ENCODE results near the gene NFIA.

Gene NFIA

GRCh38 chr1:61327436-61327835 lies 245.1 kb downstream of the NFIA start:
- Histone ChIP-seq H3K4me3 (ENCODE audit: insufficient read depth, low read depth, low read length) (no peak overlapping the region), H3K36me3 (ENCODE audit: control insufficient read depth, insufficient read depth, low read length) (no peaks in the 10 kb centered on the region), H3K27ac (ENCODE audit: insufficient read depth, low read depth, low read length, poor library complexity, severe bottlenecking) (no peak overlapping the region), H3K9me3 (ENCODE audit: control insufficient read depth, low read length) (no peaks in the 10 kb centered on the region), H3K27me3 (ENCODE audit: control insufficient read depth, insufficient read depth, low read length, poor library complexity, severe bottlenecking) (no peaks in the 10 kb centered on the region), H3K4me1 (ENCODE audit: control insufficient read depth, insufficient read depth, low read length) (no peaks in the 10 kb centered on the region)
- WGBS, 2 experiments: 92 to 100% methylated on average over 3 to 4 of the region's 5 CpGs

- WGBS, 2 experiments: 97% methylated on average over 4 of the region's 4 CpGs
- Histone ChIP-seq H3K27me3 (ENCODE audit: control insufficient read depth, insufficient read depth, low read length, poor library complexity, severe bottlenecking) (no peaks in the 10 kb centered on the region), H3K27ac (ENCODE audit: insufficient read depth, low read depth, low read length, poor library complexity, severe bottlenecking) (no peak overlapping the region), H3K4me1 (ENCODE audit: control insufficient read depth, insufficient read depth, low read length) (no peaks in the 10 kb centered on the region), H3K9me3 (ENCODE audit: control insufficient read depth, low read length) (no peaks in the 10 kb centered on the region), H3K4me3 (ENCODE audit: insufficient read depth, low read depth, low read length) (no peak overlapping the region), H3K36me3 (ENCODE audit: control insufficient read depth, insufficient read depth, low read length) (no peaks in the 10 kb centered on the region)
These were observed 247.2 kb downstream of the NFIA start for GRCh38 chr1:61329556-61329955.

GRCh38 chr1:61330018-61330417 lies 247.7 kb downstream of the NFIA start:
- Histone ChIP-seq H3K36me3 (ENCODE audit: control insufficient read depth, insufficient read depth, low read length) (no peaks in the 10 kb centered on the region), H3K27me3 (ENCODE audit: control insufficient read depth, insufficient read depth, low read length, poor library complexity, severe bottlenecking) (no peaks in the 10 kb centered on the region), H3K9me3 (ENCODE audit: control insufficient read depth, low read length) (no peaks in the 10 kb centered on the region), H3K27ac (ENCODE audit: insufficient read depth, low read depth, low read length, poor library complexity, severe bottlenecking) (no peak overlapping the region), H3K4me1 (ENCODE audit: control insufficient read depth, insufficient read depth, low read length) (no peaks in the 10 kb centered on the region), H3K4me3 (ENCODE audit: insufficient read depth, low read depth, low read length) (no peak overlapping the region)
- WGBS, 2 experiments: 96 to 97% methylated on average over 4 to 5 of the region's 5 CpGs

GRCh38 chr1:61330571-61330970 lies 248.2 kb downstream of the NFIA start:
- Histone ChIP-seq H3K4me3 (ENCODE audit: insufficient read depth, low read depth, low read length) (no peak overlapping the region), H3K27ac (ENCODE audit: insufficient read depth, low read depth, low read length, poor library complexity, severe bottlenecking) (no peak overlapping the region), H3K4me1 (ENCODE audit: control insufficient read depth, insufficient read depth, low read length) (no peaks in the 10 kb centered on the region), H3K27me3 (ENCODE audit: control insufficient read depth, insufficient read depth, low read length, poor library complexity, severe bottlenecking) (no peaks in the 10 kb centered on the region), H3K36me3 (ENCODE audit: control insufficient read depth, insufficient read depth, low read length) (no peaks in the 10 kb centered on the region), H3K9me3 (ENCODE audit: control insufficient read depth, low read length) (no peaks in the 10 kb centered on the region)
- 100% methylated on average over 1 of the region's 2 CpGs for WGBS, 2 experiments

GRCh38 chr1:61332196-61332753 lies 249.9 kb downstream of the NFIA start:
- no peak overlapping the region for H3K4me3 ChIP-seq (ENCODE audit: insufficient read depth, low read depth, low read length)
- H3K4me1 ChIP-seq (ENCODE audit: control insufficient read depth, insufficient read depth, low read length): peaks cover 1% of the 10 kb centered on the region
- no peak overlapping the region for H3K27ac ChIP-seq (ENCODE audit: insufficient read depth, low read depth, low read length, poor library complexity, severe bottlenecking)
- WGBS, 2 experiments: 83 to 100% methylated on average over 1 of the region's 1 CpG
- no peaks in the 10 kb centered on the region for H3K36me3 ChIP-seq (ENCODE audit: control insufficient read depth, insufficient read depth, low read length)
- H3K27me3 ChIP-seq (ENCODE audit: control insufficient read depth, insufficient read depth, low read length, poor library complexity, severe bottlenecking): no peaks in the 10 kb centered on the region
- no peaks in the 10 kb centered on the region for H3K9me3 ChIP-seq (ENCODE audit: control insufficient read depth, low read length)

GRCh38 chr1:61332796-61333195 lies 250.4 kb downstream of the NFIA start:
- peaks cover 7% of the 10 kb centered on the region for H3K4me1 ChIP-seq (ENCODE audit: control insufficient read depth, insufficient read depth, low read length)
- H3K4me3 ChIP-seq (ENCODE audit: insufficient read depth, low read depth, low read length): no peak overlapping the region
- 100% methylated on average over 1 of the region's 1 CpG; no CpG with 5 or more reads in 1 of the 2 experiments for WGBS, 2 experiments
- no peaks in the 10 kb centered on the region for H3K36me3 ChIP-seq (ENCODE audit: control insufficient read depth, insufficient read depth, low read length)
- no peak overlapping the region for H3K27ac ChIP-seq (ENCODE audit: insufficient read depth, low read depth, low read length, poor library complexity, severe bottlenecking)
- H3K9me3 ChIP-seq (ENCODE audit: control insufficient read depth, low read length): no peaks in the 10 kb centered on the region
- H3K27me3 ChIP-seq (ENCODE audit: control insufficient read depth, insufficient read depth, low read length, poor library complexity, severe bottlenecking): no peaks in the 10 kb centered on the region

GRCh38 chr1:61334718-61335589 lies 252.6 kb downstream of the NFIA start:
- no peak overlapping the region for H3K4me3 ChIP-seq (ENCODE audit: insufficient read depth, low read depth, low read length)
- 91 to 93% methylated on average over 14 of the region's 14 CpGs for WGBS, 2 experiments
- no peak overlapping the region for H3K27ac ChIP-seq (ENCODE audit: insufficient read depth, low read depth, low read length, poor library complexity, severe bottlenecking)
- H3K9me3 ChIP-seq (ENCODE audit: control insufficient read depth, low read length): no peaks in the 10 kb centered on the region
- no peaks in the 10 kb centered on the region for H3K27me3 ChIP-seq (ENCODE audit: control insufficient read depth, insufficient read depth, low read length, poor library complexity, severe bottlenecking)
- H3K36me3 ChIP-seq (ENCODE audit: control insufficient read depth, insufficient read depth, low read length): no peaks in the 10 kb centered on the region
- peaks cover 10% of the 10 kb centered on the region for H3K4me1 ChIP-seq (ENCODE audit: control insufficient read depth, insufficient read depth, low read length)

GRCh38 chr1:61337037-61337436 lies 254.7 kb downstream of the NFIA start:
- 79 to 81% methylated on average over 2 to 3 of the region's 3 CpGs for WGBS, 2 experiments
- Histone ChIP-seq H3K4me1 (ENCODE audit: control insufficient read depth, insufficient read depth, low read length) (peaks cover 10% of the 10 kb centered on the region), H3K27ac (ENCODE audit: insufficient read depth, low read depth, low read length, poor library complexity, severe bottlenecking) (no peak overlapping the region), H3K36me3 (ENCODE audit: control insufficient read depth, insufficient read depth, low read length) (no peaks in the 10 kb centered on the region), H3K4me3 (ENCODE audit: insufficient read depth, low read depth, low read length) (no peak overlapping the region), H3K9me3 (ENCODE audit: control insufficient read depth, low read length) (no peaks in the 10 kb centered on the region), H3K27me3 (ENCODE audit: control insufficient read depth, insufficient read depth, low read length, poor library complexity, severe bottlenecking) (no peaks in the 10 kb centered on the region)

- Histone ChIP-seq H3K27ac (ENCODE audit: insufficient read depth, low read depth, low read length, poor library complexity, severe bottlenecking) (peak overlapping the region; percentile 50), H3K4me1 (ENCODE audit: control insufficient read depth, insufficient read depth, low read length) (peaks cover 10% of the 10 kb centered on the region), H3K27me3 (ENCODE audit: control insufficient read depth, insufficient read depth, low read length, poor library complexity, severe bottlenecking) (no peaks in the 10 kb centered on the region), H3K4me3 (ENCODE audit: insufficient read depth, low read depth, low read length) (no peak overlapping the region), H3K36me3 (ENCODE audit: control insufficient read depth, insufficient read depth, low read length) (no peaks in the 10 kb centered on the region), H3K9me3 (ENCODE audit: control insufficient read depth, low read length) (no peaks in the 10 kb centered on the region)
- WGBS, 2 experiments: 70 to 89% methylated on average over 1 of the region's 1 CpG
These were observed 255.1 kb downstream of the NFIA start for GRCh38 chr1:61337441-61337951.

GRCh38 chr1:61337981-61338848 lies 255.9 kb downstream of the NFIA start:
- whole genome bisulfite sequencing, 2 experiments: 45 to 48% methylated on average over 12 to 13 of the region's 13 CpGs
- Histone ChIP-seq H3K27ac (ENCODE audit: insufficient read depth, low read depth, low read length, poor library complexity, severe bottlenecking) (peak overlapping the region; percentile 50), H3K4me3 (ENCODE audit: insufficient read depth, low read depth, low read length) (no peak overlapping the region)

More at GRCh38 chr1:61337981-61338848, 255.9 kb downstream of the NFIA start:
- no peaks in the 10 kb centered on the region for H3K27me3 ChIP-seq (ENCODE audit: control insufficient read depth, insufficient read depth, low read length, poor library complexity, severe bottlenecking)
- H3K9me3 ChIP-seq (ENCODE audit: control insufficient read depth, low read length): no peaks in the 10 kb centered on the region
- no peaks in the 10 kb centered on the region for H3K36me3 ChIP-seq (ENCODE audit: control insufficient read depth, insufficient read depth, low read length)
- H3K4me1 ChIP-seq (ENCODE audit: control insufficient read depth, insufficient read depth, low read length): peaks cover 10% of the 10 kb centered on the region

Measured in ectodermal cell (in vitro differentiated cells).